Trophoblast cell (in vitro differentiated cells and primary cell): ENCODE measurements around the gene IMMP2L.

Source experiments
- DNase-seq, 2 donors: peaks; one replicate each; pipeline ENCODE4 v3.0.0-alpha.2; 2016
- H2AFZ ChIP-seq: 2 replicates; pipeline ENCODE4 v1.6.1; 2013; ENCODE audit warnings: low read length, moderate library complexity, mild to moderate bottlenecking; ENCODE audit not compliant: insufficient read depth, poor library complexity
- H2AK5ac ChIP-seq: 2 replicates; pipeline ENCODE4 v1.6.1; 2013; ENCODE audit warnings: mild to moderate bottlenecking, low read length
- H2BK120ac ChIP-seq: 2 replicates; pipeline ENCODE4 v1.6.1; 2013; ENCODE audit warnings: low read length, mild to moderate bottlenecking, moderate library complexity; ENCODE audit not compliant: insufficient read depth, poor library complexity
- H2BK12ac ChIP-seq: 2 replicates; pipeline ENCODE4 v1.6.1; 2013; ENCODE audit warnings: mild to moderate bottlenecking, low read length, moderate library complexity
- H2BK5ac ChIP-seq: 2 replicates; pipeline ENCODE4 v1.6.1; 2013; ENCODE audit warnings: low read length, low read depth, moderate library complexity, mild to moderate bottlenecking; ENCODE audit not compliant: poor library complexity
- H3K14ac ChIP-seq: 2 replicates; pipeline ENCODE4 v1.6.1; 2013; ENCODE audit warnings: mild to moderate bottlenecking, low read length
- H3K18ac ChIP-seq: 2 replicates; pipeline ENCODE4 v1.6.1; 2013; ENCODE audit warnings: mild to moderate bottlenecking, low read length
- H3K23ac ChIP-seq: 2 replicates; pipeline ENCODE4 v1.6.1; 2013; ENCODE audit warnings: low read length
- H3K27ac ChIP-seq: 2 replicates; pipeline ENCODE4 v1.5.1; 2013; ENCODE audit warnings: low read depth, mild to moderate bottlenecking, inconsistent platforms, low read length, moderate library complexity
- H3K27me3 ChIP-seq: 2 replicates; pipeline ENCODE4 v1.6.1; 2013; ENCODE audit warnings: inconsistent platforms, mild to moderate bottlenecking, low read length, moderate library complexity; ENCODE audit not compliant: insufficient read depth
- H3K36me3 ChIP-seq, 2 experiments: 1 replicate in 1 of 2; 2 replicates in 1 of 2; pipeline ENCODE4 v1.6.1; 2013; ENCODE audit warnings: low read length in 2 of 2, mild to moderate bottlenecking in 2 of 2, moderate library complexity in 1 of 2; ENCODE audit not compliant: insufficient read depth in 2 of 2, control insufficient read depth in 1 of 2
- H3K4ac ChIP-seq: 2 replicates; pipeline ENCODE4 v1.6.1; 2013; ENCODE audit warnings: low read depth, mild to moderate bottlenecking, low read length, moderate library complexity
- H3K4me1 ChIP-seq, 2 experiments: 1 replicate in 1 of 2; 2 replicates in 1 of 2; pipeline ENCODE4 v1.6.1; 2013; ENCODE audit warnings: low read length in 2 of 2, mild to moderate bottlenecking in 2 of 2, moderate library complexity in 1 of 2; ENCODE audit not compliant: insufficient read depth in 2 of 2, control insufficient read depth in 1 of 2
- H3K4me2 ChIP-seq: 2 replicates; pipeline ENCODE4 v1.6.1; 2013; ENCODE audit warnings: inconsistent platforms, mild to moderate bottlenecking, low read length, moderate library complexity
- H3K4me3 ChIP-seq: 2 replicates; pipeline ENCODE4 v1.5.1; 2013; ENCODE audit warnings: mild to moderate bottlenecking, low read depth, low read length, inconsistent platforms
- H3K79me1 ChIP-seq: one replicate; pipeline ENCODE4 v1.6.1; 2013; ENCODE audit warnings: low read length
- H3K79me2 ChIP-seq: 2 replicates; pipeline ENCODE4 v1.6.1; 2013; ENCODE audit warnings: low read length, mild to moderate bottlenecking; ENCODE audit not compliant: control insufficient read depth, insufficient read depth, poor library complexity
- H3K9ac ChIP-seq: 2 replicates; pipeline ENCODE4 v1.6.1; 2013; ENCODE audit warnings: mild to moderate bottlenecking, low read length
- H3K9me3 ChIP-seq: 2 replicates; pipeline ENCODE4 v1.6.1; 2013; ENCODE audit warnings: low read depth, mild to moderate bottlenecking, control low read depth, inconsistent platforms, low read length; ENCODE audit not compliant: insufficient read depth
- H4K12ac ChIP-seq: 2 replicates; pipeline ENCODE4 v1.6.1; 2013; ENCODE audit warnings: low read depth, mild to moderate bottlenecking, low read length, moderate library complexity
- H4K8ac ChIP-seq: 2 replicates; pipeline ENCODE4 v1.6.1; 2013; ENCODE audit warnings: low read depth, mild to moderate bottlenecking, low read length, moderate library complexity
- H4K91ac ChIP-seq: one replicate; pipeline ENCODE4 v1.6.1; 2013; ENCODE audit warnings: low read depth, mild to moderate bottlenecking, low read length, moderate library complexity
- WGBS: extraction: QIAGEN DNeasy Blood & Tissue Kit; methylation state at CpG from one replicate; pipeline ENCODE4 v1.1.7; 2013; ENCODE audit warnings: missing lambda C conversion rate; ENCODE audit not compliant: insufficient read length, insufficient coverage; ENCODE audit errors: extremely low coverage; 5-methylcytosine and 5-hydroxymethylcytosine counted together

IMMP2L gene

GRCh38 chr7:111018960-111019736, 543.1 kb downstream of the IMMP2L start:
- Histone ChIP-seq H2AFZ (no peak overlapping the region), H3K4ac (no peak overlapping the region), H3K23ac (no peak overlapping the region), H2AK5ac (no peak overlapping the region), H3K79me1 (no peaks in the 10 kb centered on the region), H4K12ac (no peak overlapping the region), H3K27me3 (no peaks in the 10 kb centered on the region), H3K4me1 (no peaks in the 10 kb centered on the region), H3K14ac (no peak overlapping the region), H3K4me2 (no peak overlapping the region), H3K18ac (no peak overlapping the region), H3K79me2 (no peaks in the 10 kb centered on the region), H3K9me3 (peaks cover 2% of the 10 kb centered on the region), H2BK5ac (no peak overlapping the region), H3K27ac (no peak overlapping the region), H3K9ac (no peak overlapping the region), H3K36me3 (no peaks in the 10 kb centered on the region), H3K4me3 (no peak overlapping the region), H4K91ac (no peak overlapping the region), H4K8ac (no peak overlapping the region), H2BK120ac (no peak overlapping the region), H2BK12ac (no peak overlapping the region)
- DNase-seq, result no peak
- no CpG with 5 or more reads among the region's 3 CpGs for WGBS

GRCh38 chr7:111018447-111018846, 543.8 kb downstream of the IMMP2L start:
- Histone ChIP-seq H2BK5ac (no peak overlapping the region), H3K4ac (no peak overlapping the region), H2AFZ (no peak overlapping the region), H2AK5ac (no peak overlapping the region), H4K91ac (no peak overlapping the region), H3K14ac (no peak overlapping the region), H4K8ac (no peak overlapping the region), H3K36me3 (no peaks in the 10 kb centered on the region), H3K18ac (no peak overlapping the region), H4K12ac (no peak overlapping the region), H3K79me1 (no peaks in the 10 kb centered on the region), H3K4me1 (no peaks in the 10 kb centered on the region), H3K27me3 (no peaks in the 10 kb centered on the region), H2BK120ac (no peak overlapping the region), H3K23ac (no peak overlapping the region), H3K4me2 (no peak overlapping the region), H3K4me3 (no peak overlapping the region), H3K79me2 (no peaks in the 10 kb centered on the region), H2BK12ac (no peak overlapping the region), H3K9me3 (peaks cover 2% of the 10 kb centered on the region), H3K27ac (no peak overlapping the region), H3K9ac (no peak overlapping the region)
- no peak for DNase-seq
- no CpG with 5 or more reads among the region's 4 CpGs for WGBS

- Histone ChIP-seq H2AFZ (no peak overlapping the region), H4K91ac (no peak overlapping the region), H3K79me1 (no peaks in the 10 kb centered on the region), H3K9me3 (no peaks in the 10 kb centered on the region), H3K4ac (no peak overlapping the region), H2BK5ac (no peak overlapping the region), H3K18ac (no peak overlapping the region), H3K4me2 (no peak overlapping the region), H2BK120ac (no peak overlapping the region), H3K27me3 (no peaks in the 10 kb centered on the region), H3K4me1 (no peaks in the 10 kb centered on the region), H3K14ac (no peak overlapping the region), H2BK12ac (no peak overlapping the region), H3K36me3 (no peaks in the 10 kb centered on the region), H3K79me2 (no peaks in the 10 kb centered on the region), H4K8ac (no peak overlapping the region), H3K4me3 (no peak overlapping the region), H4K12ac (no peak overlapping the region), H3K23ac (no peak overlapping the region), H3K9ac (no peak overlapping the region), H3K27ac (no peak overlapping the region), H2AK5ac (no peak overlapping the region)
- no CpG with 5 or more reads among the region's 6 CpGs for WGBS
- no peak for DNase-seq
Observed at GRCh38 chr7:111014079-111014478, 548.2 kb downstream of the IMMP2L start.

- Histone ChIP-seq H3K18ac (no peak overlapping the region), H4K12ac (no peak overlapping the region), H2BK12ac (no peak overlapping the region), H3K23ac (no peak overlapping the region), H2BK120ac (no peak overlapping the region), H3K14ac (no peak overlapping the region), H3K4me2 (no peak overlapping the region), H3K4me3 (no peak overlapping the region), H3K79me1 (no peaks in the 10 kb centered on the region), H3K9me3 (no peaks in the 10 kb centered on the region), H2AK5ac (no peak overlapping the region), H3K36me3 (no peaks in the 10 kb centered on the region), H3K27ac (no peak overlapping the region), H4K91ac (no peak overlapping the region), H2BK5ac (no peak overlapping the region), H2AFZ (no peak overlapping the region), H4K8ac (no peak overlapping the region), H3K79me2 (no peaks in the 10 kb centered on the region), H3K4ac (no peak overlapping the region), H3K27me3 (no peaks in the 10 kb centered on the region), H3K4me1 (no peaks in the 10 kb centered on the region), H3K9ac (no peak overlapping the region)
- WGBS, result no CpG with 5 or more reads among the region's 5 CpGs
- no peak for DNase-seq
Observed at GRCh38 chr7:111012799-111013675, 549.3 kb downstream of the IMMP2L start.
